HG03460 (cell line): ENCODE results near the gene ANO3.

ENCODE experiments used
- ATAC-seq: cut with Tn5 transposase; IDR thresholded peaks from one replicate; pipeline ENCODE4 v1.9.1; 2021; ENCODE audit not compliant: unreplicated experiment

Gene ANO3

DNA sequence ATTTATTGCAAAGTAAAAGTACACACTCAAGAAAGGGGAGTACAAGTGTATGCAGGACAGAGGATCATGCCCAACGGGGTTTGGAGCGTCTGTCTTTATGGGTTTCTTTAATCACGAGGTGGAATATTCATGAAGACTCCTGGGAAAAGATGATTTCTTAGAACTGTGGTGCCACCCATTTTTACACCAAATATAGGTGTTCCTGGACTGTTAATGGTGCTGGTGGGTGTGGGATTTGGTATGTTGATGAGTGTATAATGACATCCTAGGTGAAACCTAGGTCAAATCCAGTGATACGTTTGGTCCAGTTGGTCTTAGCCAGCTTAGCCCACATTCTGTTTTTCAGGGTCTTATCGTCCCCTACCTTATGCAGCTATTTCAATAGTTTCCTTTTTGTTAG, 21.1 kb downstream of the ANO3 start:
- no peak for ATAC-seq

DNA sequence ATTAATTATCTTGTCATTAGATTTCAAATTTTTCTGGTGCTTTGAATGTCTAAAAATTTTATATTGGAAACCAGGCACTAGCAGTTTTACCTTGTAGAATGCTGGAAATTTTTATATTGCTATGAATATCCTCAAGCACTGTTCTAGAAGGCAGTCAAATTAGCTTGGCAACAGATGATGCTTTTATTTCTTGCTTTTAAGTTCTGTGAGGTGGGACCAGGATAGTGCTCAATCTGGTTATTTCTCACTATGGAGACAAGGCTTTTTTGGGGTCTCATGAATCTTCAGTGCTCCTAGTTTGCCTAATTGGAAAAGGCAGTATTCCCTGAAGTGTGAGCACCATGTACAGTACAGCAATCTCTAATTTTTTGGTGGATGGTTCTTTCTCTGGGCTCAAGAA, 27.1 kb downstream of the ANO3 start:
- ATAC-seq, result no peak

DNA sequence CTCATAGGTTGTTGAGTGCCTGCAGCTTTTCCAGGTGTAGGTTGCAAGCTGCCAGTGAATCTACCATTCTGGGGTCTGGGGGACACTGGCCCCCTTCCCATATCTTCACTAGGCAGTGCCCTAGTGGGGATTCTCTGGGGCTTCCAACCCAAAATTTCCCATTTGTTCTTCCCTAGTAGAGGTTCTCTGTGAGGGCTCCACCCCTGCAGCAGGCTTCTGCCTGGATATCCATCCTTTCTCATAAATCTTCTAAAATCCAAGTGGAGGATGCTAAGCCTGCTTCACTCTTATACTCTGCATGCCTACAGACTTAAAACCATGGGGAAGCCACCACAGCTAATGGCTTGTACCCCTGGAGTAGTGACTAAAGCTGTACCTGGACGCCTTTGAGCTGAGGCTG, 33.4 kb downstream of the ANO3 start:
- no peak for ATAC-seq

DNA sequence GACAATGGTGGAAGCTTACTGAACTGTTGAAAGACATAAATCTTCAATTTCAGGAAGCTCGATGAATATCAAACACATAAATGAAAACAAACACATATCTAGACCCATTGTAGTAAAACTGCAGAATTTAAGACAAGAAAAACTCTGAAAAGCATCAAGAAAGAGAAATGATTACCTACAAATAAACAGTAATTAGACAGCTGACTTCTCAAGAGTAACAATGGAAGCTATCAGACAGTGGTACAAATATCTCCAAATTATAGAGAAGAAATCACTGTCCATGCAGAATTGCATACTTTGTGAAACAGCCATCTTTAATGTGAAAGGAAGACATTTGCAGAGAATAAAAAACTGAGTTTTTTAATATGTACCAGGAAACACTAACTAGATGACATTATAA, 45.7 kb downstream of the ANO3 start:
- ATAC-seq, result no peak

DNA sequence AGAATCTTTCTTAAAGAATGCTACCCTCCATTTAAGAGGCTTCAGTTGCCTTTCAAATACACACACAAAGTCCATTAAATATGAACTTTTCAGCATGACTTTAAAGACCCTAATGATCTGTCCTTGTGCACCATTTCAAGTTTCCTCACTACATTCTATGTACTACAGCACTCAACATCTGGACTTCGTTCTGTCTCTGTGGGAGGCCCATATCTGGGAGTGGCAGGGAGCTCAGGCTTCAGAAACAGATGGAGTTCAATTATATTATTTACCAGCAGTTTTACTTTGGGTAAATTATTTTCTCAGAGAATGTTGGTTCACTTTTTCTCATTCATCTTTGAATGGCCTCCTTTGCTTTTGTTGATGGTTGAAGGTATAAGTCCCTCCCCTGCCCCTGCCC, 67.4 kb downstream of the ANO3 start:
- ATAC-seq, result no peak

- no peak for ATAC-seq
Measured at GRCh38 chr11:26410706-26411366, 78.9 kb downstream of the ANO3 start.

DNA sequence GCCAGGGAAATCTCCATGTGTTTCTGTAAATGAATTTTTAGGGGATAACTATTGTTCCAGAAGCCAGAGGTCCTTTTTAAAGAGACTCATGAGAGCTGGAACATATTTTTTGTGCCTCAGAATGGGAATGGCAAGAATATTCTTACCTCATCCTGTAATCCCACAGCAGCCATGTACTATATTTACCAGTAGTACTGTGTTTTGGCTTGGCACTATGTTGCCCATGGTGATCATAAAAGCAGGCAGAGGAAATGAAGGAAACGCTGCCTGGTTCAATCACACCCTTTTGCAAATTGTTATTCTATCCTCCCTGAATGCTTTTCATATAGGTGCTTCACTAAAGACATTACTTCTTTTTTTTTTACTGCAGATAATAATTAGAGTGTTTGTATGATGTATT, 81.0 kb downstream of the ANO3 start:
- ATAC-seq, result no peak

DNA sequence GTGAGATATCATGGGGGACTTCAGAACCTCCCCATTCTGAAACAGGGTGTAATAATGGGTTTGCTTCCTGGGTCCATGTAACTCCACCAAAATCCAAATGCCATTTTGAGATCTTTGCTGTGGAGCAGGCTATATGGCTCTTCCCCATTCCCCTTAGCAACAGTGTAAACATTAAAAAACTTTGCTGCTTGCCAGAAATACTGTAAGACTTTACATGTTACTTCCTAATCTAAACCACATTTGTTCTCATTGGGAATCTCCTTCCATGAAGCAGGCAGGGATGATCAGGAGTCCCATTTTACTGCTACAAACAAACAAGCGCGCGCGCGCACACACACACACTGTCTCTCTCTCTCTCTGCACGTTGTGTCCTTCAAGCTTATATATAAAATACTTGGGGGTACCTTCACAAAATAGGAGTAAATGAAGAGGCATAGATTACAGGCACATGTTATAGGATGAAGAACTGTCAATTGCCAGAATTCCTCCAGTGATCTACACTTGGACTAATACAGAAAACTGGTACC, 86.5 kb downstream of the ANO3 start:
- ATAC-seq, result no peak

- no peak for ATAC-seq
Measured at GRCh38 chr11:26420331-26420730, 88.4 kb downstream of the ANO3 start.

DNA sequence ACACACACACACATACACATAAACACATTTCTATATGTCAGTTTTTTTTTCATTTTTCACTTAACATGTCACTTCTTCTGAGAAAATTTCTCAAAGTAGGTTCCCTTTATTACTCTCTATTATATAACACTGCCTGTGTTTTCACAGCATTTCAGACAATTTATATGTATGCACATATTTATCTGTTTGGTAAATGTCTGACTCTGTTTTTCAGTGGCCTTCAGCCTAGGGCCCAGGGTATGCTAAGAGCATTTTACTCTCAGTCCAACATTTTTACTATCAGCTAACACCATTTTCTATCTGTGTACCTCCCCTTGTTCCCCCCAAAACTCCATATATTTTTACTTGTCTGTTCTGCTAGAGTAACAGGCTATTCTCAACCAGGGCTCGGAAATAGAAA, 92.3 kb downstream of the ANO3 start:
- no peak for ATAC-seq

DNA sequence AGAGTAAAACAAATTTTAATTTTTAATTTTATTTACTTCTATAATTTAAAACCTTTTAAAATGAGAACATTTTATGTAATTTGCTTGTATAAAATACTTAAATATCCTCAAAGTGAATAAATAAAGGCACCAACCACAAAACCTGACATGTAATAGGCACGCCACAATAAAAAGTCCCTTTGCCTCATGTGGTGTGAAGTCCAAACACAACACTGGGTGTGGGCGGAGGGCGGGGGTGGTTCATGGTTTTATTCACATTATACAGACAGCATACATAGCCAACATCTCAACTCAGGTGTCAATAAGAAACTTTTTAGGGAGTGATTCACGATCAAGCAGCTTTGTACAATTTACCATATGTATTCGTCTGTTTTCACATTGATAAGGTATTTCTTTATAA, 107.9 kb downstream of the ANO3 start:
- ATAC-seq, result no peak

GRCh38 chr11:26442131-26442530, 110.2 kb downstream of the ANO3 start:
- no peak for ATAC-seq

- no peak for ATAC-seq
Measured at GRCh38 chr11:26443617-26444016, 111.7 kb downstream of the ANO3 start.

DNA sequence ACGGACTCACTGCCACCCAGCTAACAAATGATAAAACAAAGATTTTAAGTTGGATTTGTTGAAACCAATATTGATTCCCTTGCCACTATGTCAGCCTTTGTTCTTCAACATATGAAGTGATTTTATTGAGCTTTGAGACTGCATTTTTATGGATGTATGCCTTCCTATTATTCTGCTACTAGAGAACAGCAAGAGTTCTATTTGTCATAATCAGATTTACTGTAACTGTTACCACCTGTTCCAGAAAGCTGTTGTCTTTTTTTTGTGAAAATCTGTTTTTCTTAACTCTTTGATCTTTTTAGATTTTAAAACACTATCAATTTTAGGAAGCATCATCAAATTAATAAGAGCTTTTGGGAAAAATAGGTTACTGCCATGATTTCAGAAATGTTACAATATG, 125.7 kb downstream of the ANO3 start:
- no peak for ATAC-seq

GRCh38 chr11:26465274-26465673, 133.3 kb downstream of the ANO3 start:
- no peak for ATAC-seq

- ATAC-seq, result no peak
Measured at GRCh38 chr11:26467506-26467905, 135.6 kb downstream of the ANO3 start.

GRCh38 chr11:26470992-26471391, 139.1 kb downstream of the ANO3 start:
- no peak for ATAC-seq

DNA sequence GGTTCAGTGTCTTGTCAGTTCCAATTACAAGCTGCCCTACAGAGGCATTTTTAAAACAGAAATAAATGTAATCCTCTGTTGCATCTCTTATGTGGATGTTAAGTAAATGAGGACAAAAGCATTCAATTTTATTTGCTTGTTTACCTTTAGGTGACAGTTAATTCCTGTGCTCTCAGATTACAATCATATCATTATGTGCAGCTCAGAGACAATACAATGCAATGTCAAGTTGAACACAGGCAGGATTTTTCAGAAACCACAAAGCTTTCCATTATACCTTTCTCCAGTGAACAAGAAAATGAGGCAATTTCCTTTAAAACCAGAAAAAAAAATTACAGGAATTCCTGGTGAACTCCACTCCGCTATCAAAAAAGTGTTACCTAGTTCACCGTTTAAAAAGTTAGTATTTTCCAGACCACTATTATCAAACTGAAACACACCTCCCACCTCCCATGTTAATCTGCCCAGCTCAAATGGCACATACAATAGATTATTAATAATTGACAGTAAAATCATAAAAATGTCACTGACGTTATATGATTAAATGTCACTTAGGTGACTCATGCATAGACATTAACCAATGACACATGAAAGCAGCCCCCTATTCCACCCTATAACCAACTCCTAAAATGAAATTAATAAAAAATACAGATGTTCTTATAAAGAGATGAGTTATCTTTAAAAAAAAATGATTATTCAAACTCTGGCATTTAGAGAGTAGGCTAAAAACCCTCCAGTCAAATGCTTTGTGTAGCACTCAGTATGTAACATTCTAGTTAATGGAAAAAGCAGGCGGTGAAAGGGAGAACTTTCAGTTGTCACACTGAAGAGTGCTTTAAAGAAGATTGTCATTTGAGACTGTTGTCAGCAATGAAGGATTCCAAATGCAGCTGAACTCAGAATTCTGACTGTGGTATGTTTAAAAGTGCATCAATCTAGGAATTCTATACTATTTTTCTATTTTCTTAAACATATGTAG, 141.6 kb downstream of the ANO3 start:
- no peak for ATAC-seq

- no peak for ATAC-seq
Measured at GRCh38 chr11:26474401-26474800, 142.5 kb downstream of the ANO3 start.

DNA sequence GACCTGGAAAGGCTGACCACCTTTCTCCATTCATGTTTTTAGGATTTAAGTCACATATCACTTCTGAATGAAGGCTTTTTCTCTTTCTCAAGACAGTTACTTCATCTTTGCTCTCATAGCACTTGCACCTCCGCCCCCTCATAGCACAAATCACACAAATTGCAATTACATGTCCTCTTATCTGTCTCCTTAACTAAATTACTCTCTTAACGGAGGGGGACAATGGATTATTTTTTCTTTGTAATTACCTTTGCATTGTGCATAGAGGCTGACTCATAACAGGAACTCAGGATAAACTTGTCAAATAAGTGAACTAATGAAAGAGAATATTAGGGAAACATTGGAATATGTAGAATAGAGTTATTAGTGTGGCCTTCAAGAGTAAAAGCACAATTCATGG, 145.5 kb downstream of the ANO3 start:
- ATAC-seq, result no peak

DNA sequence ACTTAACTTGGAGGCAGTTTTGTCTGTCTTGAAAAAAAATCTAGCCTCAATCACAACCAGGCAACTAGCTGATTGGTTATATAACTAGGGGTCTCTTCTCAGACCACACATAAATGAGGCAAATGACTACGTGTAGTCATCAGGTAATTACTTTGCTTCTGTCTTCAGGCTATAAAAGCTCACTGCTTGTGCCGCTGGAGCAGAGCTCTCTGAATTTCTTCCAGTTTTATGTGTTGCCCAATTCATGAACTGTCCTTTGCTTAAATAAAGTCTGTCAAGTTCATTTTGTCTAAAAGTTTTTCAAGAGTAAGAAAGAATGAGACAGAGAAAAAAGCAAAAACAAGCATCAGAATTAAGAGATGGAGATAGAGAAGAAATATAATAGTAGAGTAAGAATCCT, 146.8 kb downstream of the ANO3 start:
- ATAC-seq, result no peak

- no peak for ATAC-seq
Measured at GRCh38 chr11:26480041-26480440, 148.1 kb downstream of the ANO3 start.
